Vagina (tissue), 2 donors: ENCODE data around the gene DGKG.

Experiments
- POLR2A ChIP-seq, 2 donors: fragments of 450-650 bp; IDR thresholded peaks; one replicate each; pipeline ENCODE4 v1.6.1; 2017; ENCODE audit warnings: antibody characterized with exemption in 2 of 2, mild to moderate bottlenecking in 2 of 2, moderate library complexity in 2 of 2
- POLR2AphosphoS5 ChIP-seq, 2 donors: sonication (generic); formaldehyde crosslinking; IDR thresholded peaks; one replicate each; pipeline ENCODE4 v1.9.0; 2017; ENCODE audit warnings: antibody characterized with exemption in 2 of 2, mild to moderate bottlenecking in 2 of 2, low read depth in 1 of 2; ENCODE audit not compliant: insufficient read depth in 1 of 2
- TF ChIP-seq, protein P1 (sequence below), 3 experiments: fragments of 450-650 bp in 2 of 3; fragments of 200-600 bp in 1 of 3; sonication (generic) in 1 of 3; IDR thresholded peaks; one replicate each; pipeline ENCODE4 v1.5.1; 2017 to 2019; ENCODE audit warnings: antibody characterized with exemption in 3 of 3, mild to moderate bottlenecking in 2 of 3, moderate library complexity in 2 of 3

DNA sequence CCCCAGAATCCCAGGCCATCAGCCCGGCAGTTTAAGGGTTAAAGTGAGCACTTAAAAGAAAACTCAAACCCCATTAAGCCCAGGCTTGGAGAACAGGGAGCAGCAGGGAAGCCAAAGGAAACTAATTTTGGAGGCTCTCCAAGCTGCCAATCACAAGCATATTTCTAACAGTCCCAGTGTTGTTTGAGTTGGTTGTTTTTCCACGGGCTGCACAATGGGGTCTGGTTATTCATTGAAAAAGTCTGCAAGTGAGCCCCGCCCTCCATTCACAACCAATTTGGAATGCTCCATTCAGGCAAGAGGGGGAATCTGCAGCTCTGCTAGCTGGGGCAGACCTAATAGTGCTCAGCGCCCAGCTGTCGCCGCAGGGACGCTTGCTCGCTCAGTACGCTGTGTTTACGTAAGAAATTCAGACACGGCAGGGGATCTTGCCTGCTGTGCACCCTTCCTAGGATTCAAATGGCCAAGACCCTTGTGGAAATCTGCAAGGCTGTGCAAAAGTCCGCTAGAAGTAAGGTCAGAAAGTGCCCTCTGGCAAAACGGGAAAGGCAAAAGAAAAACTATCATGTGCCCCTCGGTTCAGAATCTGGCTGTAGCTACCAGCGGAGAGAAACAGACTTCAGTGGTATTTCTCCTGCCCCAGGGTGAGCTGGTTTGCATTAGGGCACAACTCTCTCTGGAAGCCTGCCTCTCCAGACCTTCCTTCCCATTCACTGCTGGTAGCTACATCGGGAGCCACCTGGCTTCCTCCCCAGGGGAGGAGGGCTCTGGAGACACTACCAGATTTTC, 264.2 kb downstream of the DGKG start:
- TF ChIP-seq POLR2A (IDR thresholded peaks at IDR 0.05) (no peak), POLR2AphosphoS5 (IDR thresholded peaks at IDR 0.05; ENCODE audit: insufficient read depth in 1 of 2, low read depth in 1 of 2) (peak in 1 of 2 donors; percentile 48)
- TF ChIP-seq, protein P1, sequence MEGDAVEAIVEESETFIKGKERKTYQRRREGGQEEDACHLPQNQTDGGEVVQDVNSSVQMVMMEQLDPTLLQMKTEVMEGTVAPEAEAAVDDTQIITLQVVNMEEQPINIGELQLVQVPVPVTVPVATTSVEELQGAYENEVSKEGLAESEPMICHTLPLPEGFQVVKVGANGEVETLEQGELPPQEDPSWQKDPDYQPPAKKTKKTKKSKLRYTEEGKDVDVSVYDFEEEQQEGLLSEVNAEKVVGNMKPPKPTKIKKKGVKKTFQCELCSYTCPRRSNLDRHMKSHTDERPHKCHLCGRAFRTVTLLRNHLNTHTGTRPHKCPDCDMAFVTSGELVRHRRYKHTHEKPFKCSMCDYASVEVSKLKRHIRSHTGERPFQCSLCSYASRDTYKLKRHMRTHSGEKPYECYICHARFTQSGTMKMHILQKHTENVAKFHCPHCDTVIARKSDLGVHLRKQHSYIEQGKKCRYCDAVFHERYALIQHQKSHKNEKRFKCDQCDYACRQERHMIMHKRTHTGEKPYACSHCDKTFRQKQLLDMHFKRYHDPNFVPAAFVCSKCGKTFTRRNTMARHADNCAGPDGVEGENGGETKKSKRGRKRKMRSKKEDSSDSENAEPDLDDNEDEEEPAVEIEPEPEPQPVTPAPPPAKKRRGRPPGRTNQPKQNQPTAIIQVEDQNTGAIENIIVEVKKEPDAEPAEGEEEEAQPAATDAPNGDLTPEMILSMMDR (IDR thresholded peaks at IDR 0.05): no peak
